ENCODE data around the gene ALX3. TPM values are rescaled to one million over a fixed set of nuclear protein-coding genes. Genes with fewer than 3 reads are reported as not detected.

ALX3 gene
- polyA plus RNA-seq, 3 donors: 0.07 TPM; not detected in 1

GRCh38 chr1:110069404-110070281 is 829 bp downstream of the ALX3 start:
- 24 to 25% (median 25%) methylated on average over 57 to 64 of the region's 64 CpGs for WGBS, 3 donors
- H3K27ac ChIP-seq (ENCODE audit: low read depth, low read length): no peak overlapping the region

- no peak overlapping the region for H3K27ac ChIP-seq (ENCODE audit: low read depth, low read length)
- WGBS, 3 donors: 6 to 15% (median 8%) methylated on average over 68 of the region's 68 CpGs
Observed at GRCh38 chr1:110068646-110069403, 1.6 kb downstream of the ALX3 start.

- H3K27ac ChIP-seq (ENCODE audit: low read depth, low read length): no peak overlapping the region
Observed at GRCh38 chr1:110067893-110068645, 2.4 kb downstream of the ALX3 start.

GRCh38 chr1:110067479-110067892 is 3.0 kb downstream of the ALX3 start:
- WGBS, 3 donors: 44 to 58% (median 55%) methylated on average over 23 of the region's 23 CpGs
- no peak overlapping the region for H3K27ac ChIP-seq (ENCODE audit: low read depth, low read length)

More at GRCh38 chr1:110067893-110068645, 2.4 kb downstream of the ALX3 start:
- WGBS, 3 donors: 14 to 22% (median 18%) methylated on average over 64 to 68 of the region's 68 CpGs

GRCh38 chr1:110065841-110066240 is 4.6 kb downstream of the ALX3 start:
- whole genome bisulfite sequencing, 3 donors: 82 to 92% (median 92%) methylated on average over 5 of the region's 5 CpGs
- H3K27ac ChIP-seq (ENCODE audit: low read depth, low read length): no peak overlapping the region

- no peak overlapping the region for H3K27ac ChIP-seq (ENCODE audit: low read depth, low read length)
- 81 to 88% (median 82%) methylated on average over 18 of the region's 18 CpGs for WGBS, 3 donors
Observed at GRCh38 chr1:110064576-110065337, 5.7 kb downstream of the ALX3 start.

- 59 to 87% (median 66%) methylated on average over 4 of the region's 4 CpGs for WGBS, 3 donors
- no peak overlapping the region for H3K27ac ChIP-seq (ENCODE audit: low read depth, low read length)
Observed at GRCh38 chr1:110063781-110064180, 6.7 kb downstream of the ALX3 start.

GRCh38 chr1:110062612-110063011 is 7.9 kb downstream of the ALX3 start:
- 82 to 92% (median 83%) methylated on average over 2 of the region's 2 CpGs for WGBS, 3 donors
- no peak overlapping the region for H3K27ac ChIP-seq (ENCODE audit: low read depth, low read length)

GRCh38 chr1:110061341-110061740 is 9.1 kb downstream of the ALX3 start:
- 96 to 97% (median 96%) methylated on average over 10 of the region's 10 CpGs for WGBS, 3 donors
- H3K27ac ChIP-seq (ENCODE audit: low read depth, low read length): no peak overlapping the region

- 92 to 96% (median 96%) methylated on average over 7 of the region's 7 CpGs for WGBS, 3 donors
- no peak overlapping the region for H3K27ac ChIP-seq (ENCODE audit: low read depth, low read length)
Observed at GRCh38 chr1:110060662-110061060, 9.8 kb downstream of the ALX3 start.

GRCh38 chr1:110060034-110060661 is 10.3 kb downstream of the ALX3 start:
- no peak overlapping the region for H3K27ac ChIP-seq (ENCODE audit: low read depth, low read length)
- WGBS, 3 donors: 88 to 91% (median 90%) methylated on average over 9 of the region's 9 CpGs

- 83 to 87% (median 84%) methylated on average over 6 of the region's 6 CpGs for WGBS, 3 donors
- H3K27ac ChIP-seq (ENCODE audit: low read depth, low read length): no peak overlapping the region
Observed at GRCh38 chr1:110059133-110059863, 11.2 kb downstream of the ALX3 start.

- H3K27ac ChIP-seq (ENCODE audit: low read depth, low read length): no peak overlapping the region
- WGBS, 3 donors: 62 to 82% (median 81%) methylated on average over 1 of the region's 1 CpG
Observed at GRCh38 chr1:110058591-110058990, 11.9 kb downstream of the ALX3 start.

GRCh38 chr1:110057963-110058518 is 12.4 kb downstream of the ALX3 start:
- no peak overlapping the region for H3K27ac ChIP-seq (ENCODE audit: low read depth, low read length)
- WGBS, 3 donors: 60 to 79% (median 62%) methylated on average over 7 of the region's 7 CpGs

- WGBS, 3 donors: 65 to 77% (median 66%) methylated on average over 3 of the region's 3 CpGs
- no peak overlapping the region for H3K27ac ChIP-seq (ENCODE audit: low read depth, low read length)
Observed at GRCh38 chr1:110056776-110057175, 13.7 kb downstream of the ALX3 start.

GRCh38 chr1:110056285-110056683 is 14.2 kb downstream of the ALX3 start:
- WGBS, 3 donors: 74 to 88% (median 85%) methylated on average over 4 of the region's 4 CpGs
- H3K27ac ChIP-seq (ENCODE audit: low read depth, low read length): no peak overlapping the region
